Ovary (tissue), 3 donors: Measurements from ENCODE around the gene ARPC4.

Experiments used
- POLR2A ChIP-seq: fragments of 450-650 bp; IDR thresholded peaks from one replicate; pipeline ENCODE4 v1.6.1; 2017; ENCODE audit warnings: antibody characterized with exemption, mild to moderate bottlenecking, moderate library complexity
- TF ChIP-seq, protein P1 (sequence below), 3 donors: fragments of 450-650 bp in 2 of 3; fragments of 200-600 bp in 1 of 3; IDR thresholded peaks; one replicate each; pipeline versions ENCODE4 v1.5.1 to v1.8.0; 2016 to 2022; ENCODE audit warnings: antibody characterized with exemption in 3 of 3, mild to moderate bottlenecking in 1 of 3
- donor health status: DM: no; HTN: no; CAD: no.

DNA sequence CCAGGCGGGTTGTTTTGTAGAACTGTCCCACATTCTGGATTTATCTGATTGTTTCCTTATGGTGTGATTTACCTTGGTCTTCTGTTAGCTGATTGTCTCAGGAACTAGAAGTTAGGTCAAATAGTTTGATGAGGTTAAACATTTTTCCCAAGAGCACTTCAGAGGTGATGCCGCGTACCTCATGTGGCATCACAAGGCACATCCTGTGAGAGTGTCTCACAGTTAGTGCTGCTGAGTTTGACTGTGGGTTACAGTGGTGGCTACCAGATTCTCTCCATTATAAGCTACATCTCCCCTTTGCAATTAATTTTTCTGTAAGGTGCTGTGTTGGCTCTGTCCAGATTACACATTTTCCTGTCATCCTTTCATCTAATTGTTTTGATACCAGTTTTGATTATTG lies 38.4 kb downstream of the ARPC4 start:
- TF ChIP-seq, protein P1, sequence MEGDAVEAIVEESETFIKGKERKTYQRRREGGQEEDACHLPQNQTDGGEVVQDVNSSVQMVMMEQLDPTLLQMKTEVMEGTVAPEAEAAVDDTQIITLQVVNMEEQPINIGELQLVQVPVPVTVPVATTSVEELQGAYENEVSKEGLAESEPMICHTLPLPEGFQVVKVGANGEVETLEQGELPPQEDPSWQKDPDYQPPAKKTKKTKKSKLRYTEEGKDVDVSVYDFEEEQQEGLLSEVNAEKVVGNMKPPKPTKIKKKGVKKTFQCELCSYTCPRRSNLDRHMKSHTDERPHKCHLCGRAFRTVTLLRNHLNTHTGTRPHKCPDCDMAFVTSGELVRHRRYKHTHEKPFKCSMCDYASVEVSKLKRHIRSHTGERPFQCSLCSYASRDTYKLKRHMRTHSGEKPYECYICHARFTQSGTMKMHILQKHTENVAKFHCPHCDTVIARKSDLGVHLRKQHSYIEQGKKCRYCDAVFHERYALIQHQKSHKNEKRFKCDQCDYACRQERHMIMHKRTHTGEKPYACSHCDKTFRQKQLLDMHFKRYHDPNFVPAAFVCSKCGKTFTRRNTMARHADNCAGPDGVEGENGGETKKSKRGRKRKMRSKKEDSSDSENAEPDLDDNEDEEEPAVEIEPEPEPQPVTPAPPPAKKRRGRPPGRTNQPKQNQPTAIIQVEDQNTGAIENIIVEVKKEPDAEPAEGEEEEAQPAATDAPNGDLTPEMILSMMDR (IDR thresholded peaks at IDR 0.05) = no peak
- no peak for TF ChIP-seq POLR2A
